Parathyroid adenoma (tissue), 2 donors: ENCODE results near the gene PRTN3.

Source experiments
- H2AFZ ChIP-seq: fragments of 300-600 bp; sonication (generic); one replicate; pipeline ENCODE4 v1.7.0; 2017; ENCODE audit warnings: antibody characterized with exemption, mild to moderate bottlenecking
- H3K27ac ChIP-seq: fragments of 300-600 bp; sonication (generic); one replicate; pipeline ENCODE4 v1.7.0; 2017
- H3K27me3 ChIP-seq: fragments of 300-600 bp; sonication (generic); one replicate; pipeline ENCODE4 v1.7.0; 2017; ENCODE audit warnings: low read length; ENCODE audit not compliant: control insufficient read depth, insufficient read depth
- H3K36me3 ChIP-seq: fragments of 300-600 bp; sonication (generic); one replicate; pipeline ENCODE4 v1.7.0; 2017; ENCODE audit warnings: low read length; ENCODE audit not compliant: control insufficient read depth, insufficient read depth
- H3K4me1 ChIP-seq: fragments of 300-600 bp; sonication (generic); one replicate; pipeline ENCODE4 v1.7.0; 2017; ENCODE audit warnings: control low read depth
- H3K4me2 ChIP-seq: fragments of 300-600 bp; sonication (generic); one replicate; pipeline ENCODE4 v1.7.0; 2017; ENCODE audit warnings: low read length
- H3K4me3 ChIP-seq: fragments of 300-600 bp; sonication (generic); one replicate; pipeline ENCODE4 v1.7.0; 2017; ENCODE audit warnings: low read depth, low read length
- H3K79me2 ChIP-seq: fragments of 300-600 bp; sonication (generic); one replicate; pipeline ENCODE4 v1.7.0; 2017; ENCODE audit warnings: control low read depth
- H3K9ac ChIP-seq: fragments of 300-600 bp; sonication (generic); one replicate; pipeline ENCODE4 v1.7.0; 2017; ENCODE audit warnings: mild to moderate bottlenecking
- H3K9me3 ChIP-seq: fragments of 300-600 bp; sonication (generic); one replicate; pipeline ENCODE4 v1.7.0; 2017; ENCODE audit warnings: low read length; ENCODE audit not compliant: control insufficient read depth
- TF ChIP-seq, protein P1 (sequence below): fragments of 300-600 bp; sonication (generic); IDR thresholded peaks from one replicate; pipeline ENCODE4 v1.7.0; 2017; ENCODE audit warnings: antibody characterized with exemption, mild to moderate bottlenecking
- donor health status: primary hyperparathyroidism.

Gene PRTN3

DNA sequence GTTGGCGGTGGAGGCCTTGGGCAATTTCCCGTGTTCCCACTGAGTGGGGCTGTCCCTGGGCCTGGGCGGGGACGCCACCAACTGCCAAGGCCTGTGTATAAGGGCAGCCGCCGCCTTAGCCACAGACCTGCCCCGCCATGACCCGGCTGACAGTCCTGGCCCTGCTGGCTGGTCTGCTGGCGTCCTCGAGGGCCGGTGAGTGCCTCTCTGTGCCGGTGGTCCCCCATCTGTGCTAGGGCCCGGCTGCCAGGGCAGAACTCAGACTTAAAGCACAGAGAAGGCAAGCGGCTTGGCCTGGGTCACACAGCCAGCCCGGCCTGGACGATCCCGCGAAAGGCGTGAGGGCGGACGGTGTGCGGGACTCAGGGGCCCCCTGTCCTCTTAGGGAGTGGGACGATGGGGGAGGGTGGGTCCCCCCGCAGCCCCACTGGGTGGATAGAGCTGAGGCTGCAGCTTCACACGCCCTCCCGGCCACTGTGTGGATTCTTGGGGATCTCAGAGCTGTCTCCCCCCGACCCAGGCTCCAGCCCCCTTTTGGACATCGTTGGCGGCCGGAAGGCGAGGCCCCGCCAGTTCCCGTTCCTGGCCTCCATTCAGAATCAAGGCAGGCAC lies 13.0 kb upstream of the PRTN3 start, which contains the start of gene AZU1:
Gene AZU1, plus strand, starts transcription at position 128 of the 612 bp plus-strand sequence. Its CDS starts 10 bp downstream, at position 138.
- Histone ChIP-seq H3K9ac (no peak within 1 kb of the TSS), H3K27me3 (no peaks in the 10 kb centered on the region), H3K27ac (no peak within 1 kb of the TSS), H3K9me3 (no peaks in the 10 kb centered on the region), H3K4me2 (no peak within 1 kb of the TSS), H2AFZ (no peak within 1 kb of the TSS), H3K79me2 (no peaks in the 10 kb centered on the region), H3K36me3 (no peaks in the 10 kb centered on the region), H3K4me3 (no peak within 1 kb of the TSS), H3K4me1 (no peaks in the 10 kb centered on the region)
- TF ChIP-seq, protein P1, sequence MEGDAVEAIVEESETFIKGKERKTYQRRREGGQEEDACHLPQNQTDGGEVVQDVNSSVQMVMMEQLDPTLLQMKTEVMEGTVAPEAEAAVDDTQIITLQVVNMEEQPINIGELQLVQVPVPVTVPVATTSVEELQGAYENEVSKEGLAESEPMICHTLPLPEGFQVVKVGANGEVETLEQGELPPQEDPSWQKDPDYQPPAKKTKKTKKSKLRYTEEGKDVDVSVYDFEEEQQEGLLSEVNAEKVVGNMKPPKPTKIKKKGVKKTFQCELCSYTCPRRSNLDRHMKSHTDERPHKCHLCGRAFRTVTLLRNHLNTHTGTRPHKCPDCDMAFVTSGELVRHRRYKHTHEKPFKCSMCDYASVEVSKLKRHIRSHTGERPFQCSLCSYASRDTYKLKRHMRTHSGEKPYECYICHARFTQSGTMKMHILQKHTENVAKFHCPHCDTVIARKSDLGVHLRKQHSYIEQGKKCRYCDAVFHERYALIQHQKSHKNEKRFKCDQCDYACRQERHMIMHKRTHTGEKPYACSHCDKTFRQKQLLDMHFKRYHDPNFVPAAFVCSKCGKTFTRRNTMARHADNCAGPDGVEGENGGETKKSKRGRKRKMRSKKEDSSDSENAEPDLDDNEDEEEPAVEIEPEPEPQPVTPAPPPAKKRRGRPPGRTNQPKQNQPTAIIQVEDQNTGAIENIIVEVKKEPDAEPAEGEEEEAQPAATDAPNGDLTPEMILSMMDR = no peak

DNA sequence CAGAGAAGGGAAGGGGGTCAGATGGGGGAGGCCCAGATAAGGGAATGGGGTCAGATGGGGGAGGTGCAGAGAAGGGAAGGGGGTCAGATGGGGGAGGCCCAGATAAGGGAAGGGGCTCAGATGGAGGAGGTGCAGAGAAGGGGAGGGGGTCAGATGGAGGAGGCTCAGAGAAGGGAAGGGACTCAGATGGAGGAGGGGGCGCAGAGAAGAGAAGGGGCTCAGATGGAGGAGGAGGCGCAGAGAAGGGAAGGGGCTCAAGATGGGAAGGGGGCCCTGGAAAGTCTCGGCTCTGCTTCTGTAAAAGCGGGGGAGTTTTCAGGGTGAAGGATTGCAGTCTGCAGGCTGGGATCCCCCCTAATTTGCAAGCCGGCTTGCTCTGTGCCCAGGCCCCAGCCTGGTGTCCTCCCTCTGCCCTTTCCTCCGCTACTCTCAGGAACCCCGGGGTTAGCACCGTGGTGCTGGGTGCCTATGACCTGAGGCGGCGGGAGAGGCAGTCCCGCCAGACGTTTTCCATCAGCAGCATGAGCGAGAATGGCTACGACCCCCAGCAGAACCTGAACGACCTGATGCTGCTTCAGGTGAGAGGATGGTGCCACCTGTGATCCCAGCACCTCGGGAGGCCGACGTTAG lies 11.6 kb upstream of the PRTN3 start:
- Histone ChIP-seq H3K4me3 (no peak overlapping the region), H3K4me2 (no peak overlapping the region), H3K27ac (no peak overlapping the region), H3K79me2 (no peaks in the 10 kb centered on the region), H3K9ac (no peak overlapping the region), H3K36me3 (no peaks in the 10 kb centered on the region), H3K27me3 (no peaks in the 10 kb centered on the region), H3K4me1 (no peaks in the 10 kb centered on the region), H3K9me3 (no peaks in the 10 kb centered on the region), H2AFZ (no peak overlapping the region)
- TF ChIP-seq, protein P1 = no peak

DNA sequence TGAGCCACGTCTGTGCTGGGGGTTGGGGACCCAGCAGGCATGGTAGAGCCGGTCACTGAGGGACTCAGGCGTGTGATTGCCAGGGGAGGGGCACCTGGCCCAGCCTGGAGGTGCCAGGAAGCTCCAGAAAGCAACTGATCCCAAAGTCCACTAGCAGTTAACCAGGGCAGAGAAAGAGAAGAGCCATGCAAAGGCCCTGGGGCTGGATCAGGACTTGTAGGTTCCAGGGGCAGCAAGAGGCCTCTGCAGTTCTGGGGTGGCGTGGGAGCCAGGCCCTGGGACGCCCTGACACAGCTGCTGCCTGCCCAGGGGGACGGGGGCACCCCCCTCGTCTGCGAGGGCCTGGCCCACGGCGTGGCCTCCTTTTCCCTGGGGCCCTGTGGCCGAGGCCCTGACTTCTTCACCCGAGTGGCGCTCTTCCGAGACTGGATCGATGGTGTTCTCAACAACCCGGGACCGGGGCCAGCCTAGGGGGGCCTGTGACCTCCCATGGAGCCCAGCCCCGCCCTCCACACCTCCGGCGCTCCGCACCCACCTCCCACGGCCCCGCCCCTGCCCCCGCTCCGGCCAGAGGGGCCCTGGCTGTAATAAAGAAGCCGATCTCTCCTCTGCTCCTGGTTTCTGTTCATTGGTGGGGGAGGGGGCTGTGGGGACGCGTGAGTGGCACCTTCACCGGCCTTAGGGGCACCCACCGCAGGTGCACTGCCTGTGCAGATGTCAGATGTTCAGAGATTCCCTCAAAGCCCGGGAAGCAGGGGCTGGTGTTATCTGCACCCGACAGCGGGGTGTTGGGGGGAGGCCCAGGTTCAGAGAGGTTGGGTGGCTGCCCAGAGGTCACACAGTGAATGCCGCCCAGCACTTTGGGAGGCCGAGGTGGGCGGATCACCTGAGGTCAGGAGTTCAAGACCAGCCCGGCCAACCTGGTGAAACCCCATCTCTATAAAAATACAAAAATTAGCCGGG lies 9.1 kb upstream of the PRTN3 start:
- TF ChIP-seq, protein P1 = no peak
- Histone ChIP-seq H3K79me2 (no peaks in the 10 kb centered on the region), H3K9me3 (no peaks in the 10 kb centered on the region), H2AFZ (no peak overlapping the region), H3K36me3 (no peaks in the 10 kb centered on the region), H3K27me3 (no peaks in the 10 kb centered on the region), H3K4me2 (no peak overlapping the region), H3K9ac (no peak overlapping the region), H3K27ac (no peak overlapping the region), H3K4me1 (no peaks in the 10 kb centered on the region), H3K4me3 (no peak overlapping the region)

DNA sequence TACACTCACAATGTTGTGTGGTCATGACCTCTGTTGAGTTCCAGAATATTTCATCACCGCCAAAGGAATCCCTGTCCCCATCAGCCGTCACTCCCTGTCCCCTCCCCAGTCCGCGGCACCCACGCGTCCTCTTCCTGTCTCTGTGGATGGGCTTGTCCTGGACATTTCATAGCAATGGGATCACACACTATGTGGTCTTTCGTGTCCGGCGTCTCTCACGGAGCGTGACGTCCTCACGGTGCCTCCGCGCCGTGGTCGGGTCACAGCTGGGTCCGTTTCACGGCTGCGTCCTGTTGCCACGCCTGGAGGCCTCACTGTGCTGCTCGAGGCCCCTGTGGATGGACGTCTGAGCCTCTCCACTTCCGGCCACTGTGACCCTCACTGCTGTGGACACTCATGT lies 6.6 kb upstream of the PRTN3 start:
- Histone ChIP-seq H3K27me3 (no peaks in the 10 kb centered on the region), H3K27ac (no peak overlapping the region), H3K4me1 (no peaks in the 10 kb centered on the region), H3K4me3 (no peak overlapping the region), H2AFZ (no peak overlapping the region), H3K79me2 (no peaks in the 10 kb centered on the region), H3K9me3 (no peaks in the 10 kb centered on the region), H3K9ac (no peak overlapping the region), H3K4me2 (no peak overlapping the region), H3K36me3 (no peaks in the 10 kb centered on the region)
- TF ChIP-seq, protein P1 = no peak
